HCT116 (cell line): ENCODE measurements around the gene TNFRSF8. TPM values are rescaled to one million over a fixed set of nuclear protein-coding genes. Genes with fewer than 3 reads are reported as not detected.
A peak's percentile ranks its signal among the peaks of the same experiment; 100 is the strongest.

Source experiments
- ATAC-seq: fragments of 200-7000 bp; cut with Tn5 transposase; 2 replicates; pipeline ENCODE4 v1.9.1; 2020; ENCODE audit warnings: mild to moderate bottlenecking, moderate library complexity
- BruUV-seq: library from RNA; stranded (reverse); fragments of 400-500 nt; replicated peaks from 2 replicates; lab custom pipeline; 2021; lab: Mats Ljungman, UMichigan
- CTCF ChIA-PET: fragments of 300-600 bp; sonication (Branson Sonifier 250); formaldehyde crosslinking; loops from one replicate; lab custom pipeline; 2021; ENCODE audit warnings: antibody characterized with exemption; lab: Charles Lee
- POLR2A ChIA-PET: fragments of 300-600, 350-600 bp; sonication (Branson Sonifier 250); formaldehyde crosslinking; loops from one replicate; lab custom pipeline; 2021; ENCODE audit warnings: antibody characterized with exemption; lab: Charles Lee
- RAD21 ChIA-PET, 2 experiments: fragments of 300-600 bp; sonication (Branson Sonifier 250); formaldehyde crosslinking; loops; one replicate each; lab custom pipeline; 2023; ENCODE audit warnings: low total read pairs in 2 of 2; ENCODE audit not compliant: uncharacterized antibody in 2 of 2, unreplicated experiment in 2 of 2, low non-redundant PET in 1 of 2; lab: Charles Lee
- DNase-seq: peaks from one replicate; pipeline ENCODE4 v3.0.0-alpha.2; 2010; ENCODE audit warnings: low read depth, low spot score
- H2AFZ ChIP-seq: fragments of 200-600 bp; shearing (Covaris generic), sonication (generic); 2 replicates; pipeline ENCODE4 v1.6.1; 2017; ENCODE audit warnings: low read depth, mixed run types, mixed read lengths, antibody characterized with exemption, low read length; ENCODE audit not compliant: poor library complexity, severe bottlenecking
- H3K27ac ChIP-seq: 2 replicates; pipeline ENCODE4 v1.5.1; 2012; ENCODE audit warnings: low read depth, low read length
- H3K27me3 ChIP-seq: fragments of 200-600 bp; sonication (generic); 2 replicates; pipeline ENCODE4 v1.6.1; 2016; ENCODE audit warnings: mixed run types, low read length, mixed read lengths; ENCODE audit not compliant: insufficient read depth
- H3K36me3 ChIP-seq, 2 experiments: fragments of 200-500 bp in 1 of 2; fragments of 200-600 bp in 1 of 2; sonication (Bioruptor generic) in 1 of 2; sonication (generic) in 1 of 2; 2 replicates each; pipeline versions ENCODE4 v1.5.1 to v1.6.1; 2014 to 2016; ENCODE audit warnings: low read length in 2 of 2, inconsistent platforms in 1 of 2, mixed read lengths in 1 of 2, mixed run types in 1 of 2; ENCODE audit not compliant: insufficient read depth in 2 of 2, control insufficient read depth in 1 of 2
- H3K4me1 ChIP-seq, 2 experiments: fragments of 200-600 bp in 1 of 2; sonication (generic) in 1 of 2; 2 replicates each; pipeline versions ENCODE4 v1.5.1 to v1.6.1; 2012 to 2017; ENCODE audit warnings: low read length in 2 of 2, inconsistent platforms in 1 of 2, mild to moderate bottlenecking in 1 of 2, mixed read lengths in 1 of 2, mixed run types in 1 of 2, moderate library complexity in 1 of 2; ENCODE audit not compliant: insufficient read depth in 2 of 2, control insufficient read depth in 1 of 2
- H3K4me2 ChIP-seq: fragments of 200-600 bp; sonication (generic); 2 replicates; pipeline ENCODE4 v1.6.1; 2017; ENCODE audit warnings: mixed run types, low read length, mixed read lengths
- H3K4me3 ChIP-seq, 2 experiments: fragments of 200-600 bp in 1 of 2; sonication (generic) in 1 of 2; replicated peaks in 1 of 2; 2 replicates each; pipeline ENCODE4 v1.5.1; 2011 to 2016; ENCODE audit warnings: low read length in 2 of 2, control low read depth in 1 of 2, low read depth in 1 of 2, mild to moderate bottlenecking in 1 of 2, mixed read lengths in 1 of 2, mixed run types in 1 of 2
- H3K79me2 ChIP-seq: fragments of 200-600 bp; sonication (generic); 2 replicates; pipeline ENCODE4 v1.6.1; 2017; ENCODE audit warnings: mild to moderate bottlenecking, mixed run types, low read length, moderate library complexity, mixed read lengths; ENCODE audit not compliant: insufficient read depth
- H3K9ac ChIP-seq: fragments of 200-600 bp; sonication (generic); 2 replicates; pipeline ENCODE4 v1.6.1; 2016; ENCODE audit warnings: low read length, mixed read lengths
- H3K9me2 ChIP-seq: fragments of 200-600 bp; sonication (generic), shearing (Covaris generic); 2 replicates; pipeline ENCODE4 v1.6.1; 2017; ENCODE audit warnings: mixed run types, mild to moderate bottlenecking, moderate library complexity; ENCODE audit not compliant: insufficient read depth
- H3K9me3 ChIP-seq, 2 experiments: fragments of 200-500 bp in 1 of 2; fragments of 200-600 bp in 1 of 2; sonication (Bioruptor generic) in 1 of 2; sonication (generic) in 1 of 2; 2 replicates each; pipeline ENCODE4 v1.6.1; 2014 to 2017; ENCODE audit warnings: low read length in 2 of 2, mixed read lengths in 2 of 2, inconsistent platforms in 1 of 2, low read depth in 1 of 2, mild to moderate bottlenecking in 1 of 2, mixed run types in 1 of 2, moderate library complexity in 1 of 2; ENCODE audit not compliant: control insufficient read depth in 1 of 2, insufficient read depth in 1 of 2
- H4K20me1 ChIP-seq: fragments of 200-600 bp; sonication (generic), shearing (Covaris generic); 2 replicates; pipeline ENCODE4 v1.6.1; 2017; ENCODE audit warnings: mixed run types, mild to moderate bottlenecking, moderate library complexity; ENCODE audit not compliant: insufficient read depth
- CBX3 ChIP-seq: IDR thresholded peaks from 2 replicates; pipeline ENCODE4 v1.6.1; 2012; ENCODE audit warnings: low read depth
- CEBPB ChIP-seq: IDR thresholded peaks from 2 replicates; pipeline ENCODE4 v1.6.1; 2012; ENCODE audit warnings: low read depth
- CTCF ChIP-seq, 3 experiments: fragments of 200-600 bp in 1 of 3; sonication (generic) in 1 of 3; IDR thresholded peaks in 2 of 3; conservative IDR thresholded peaks in 1 of 3; 2 replicates each; pipeline ENCODE4 v1.5.1; 2012 to 2017; ENCODE audit warnings: low read depth in 2 of 3, low read length in 2 of 3, antibody characterized with exemption in 1 of 3, borderline replicate concordance in 1 of 3, control low read depth in 1 of 3, mild to moderate bottlenecking in 1 of 3, mixed read lengths in 1 of 3, mixed run types in 1 of 3, moderate library complexity in 1 of 3; ENCODE audit not compliant: insufficient read depth in 1 of 3
- EGR1 ChIP-seq: IDR thresholded peaks from 2 replicates; pipeline ENCODE4 v1.6.1; 2012; ENCODE audit warnings: low read depth
- FOSL1 ChIP-seq: IDR thresholded peaks from 2 replicates; pipeline ENCODE4 v1.6.1; 2012; ENCODE audit warnings: low read depth
- JUND ChIP-seq: IDR thresholded peaks from 2 replicates; pipeline ENCODE4 v1.6.1; 2012
- POLR2AphosphoS5 ChIP-seq: IDR thresholded peaks from 2 replicates; pipeline ENCODE4 v1.6.1; 2011; ENCODE audit warnings: mild to moderate bottlenecking, low read depth, low read length, moderate library complexity
- TCF7L2 ChIP-seq: IDR thresholded peaks from 2 replicates; pipeline ENCODE4 v1.7.0; 2011; ENCODE audit warnings: borderline replicate concordance, inconsistent platforms; ENCODE audit not compliant: insufficient read depth, insufficient read length; ENCODE audit errors: extremely low read depth
- YY1 ChIP-seq: IDR thresholded peaks from 2 replicates; pipeline ENCODE4 v1.6.1; 2011; ENCODE audit warnings: low read length, low read depth, moderate library complexity, mild to moderate bottlenecking; ENCODE audit not compliant: insufficient replicate concordance; ENCODE audit errors: extremely low read depth
- intact Hi-C: fragments of 100-400 bp; cut with micrococcal nuclease; formaldehyde crosslinking; loops from 2 replicates; pipeline ENCODE4 v1.10.0; 2022
- total RNA-seq: library from RNA; stranded (reverse); gene quantifications from one replicate; pipeline ENCODE4 v1.2.1, GENCODE V29; 2021; ENCODE audit not compliant: unreplicated experiment

TNFRSF8 gene
- total RNA-seq, 1 experiment from 2014 or later = 0.17 TPM

- Histone ChIP-seq H2AFZ (peak overlapping the region; percentile 70), H3K9me2 (no peaks in the 10 kb centered on the region), H3K9me3 (no peaks in the 10 kb centered on the region), H3K4me3 (peak overlapping the region; percentile 6 to 41; a peak in 3 of 4 replicates), H3K79me2 (no peaks in the 10 kb centered on the region), H3K9ac (peak overlapping the region; percentile 51), H3K4me2 (peak overlapping the region; percentile 81), H3K36me3 (no peaks in the 10 kb centered on the region), H3K4me1 (peaks cover 11 to 25% of the 10 kb centered on the region in 2 experiments), H4K20me1 (no peaks in the 10 kb centered on the region), H3K27ac (peak overlapping the region; percentile 37), H3K27me3 (no peaks in the 10 kb centered on the region)
- no TSS peak for BruUV-seq
- TF ChIP-seq POLR2AphosphoS5 (peak; percentile 20; the same call in 1 of the 2 replicates), CBX3 (no peak), TCF7L2 (no peak), FOSL1 (peak; percentile 91), YY1 (no peak), JUND (peak; percentile 87)
- ATAC-seq = peak; percentile 98
- ChIA-PET CTCF (interaction anchor here (1.1 kb wide), 1 partner anchor 16 kb away, joined by 3 read pairs; no protein-coding TSS in a partner anchor), POLR2A (interaction anchor here (1.1 to 1.4 kb wide), 2 partner anchors 142 to 144 kb away, joined by 5 to 6 read pairs; no protein-coding TSS in a partner anchor), RAD21 (interaction anchor here in 1 of 2 experiments (0.7 kb wide), 1 partner anchor 199 kb away, joined by 3 read pairs; no protein-coding TSS in a partner anchor)
- intact Hi-C loops = no loop called here
- peak; percentile 65 for DNase-seq
These were observed 11.0 kb upstream of the TNFRSF8 start for GRCh38 chr1:12052008-12052573.

- ChIA-PET POLR2A (no interaction called here), CTCF (no interaction called here), RAD21 (no interaction called here)
- no peak for TF ChIP-seq CEBPB
- no peak for TF ChIP-seq EGR1
- 0 out of 6 replicates have a peak, but pooled peaks of 2 of the 3 experiments have one; percentile 7 to 11 for TF ChIP-seq CTCF (IDR thresholded peaks at IDR 0.05 in 2 of 3, conservative IDR thresholded peaks at IDR 0.05 in 1 of 3; ENCODE audit: borderline replicate concordance in 1 of 3, insufficient read depth in 1 of 3, low read depth in 2 of 3, low read length in 2 of 3)
- no peak for TF ChIP-seq JUND
- Histone ChIP-seq H4K20me1 (no peaks in the 10 kb centered on the region), H3K36me3 (no peaks in the 10 kb centered on the region), H3K9me2 (no peaks in the 10 kb centered on the region), H3K79me2 (no peaks in the 10 kb centered on the region), H3K27me3 (no peaks in the 10 kb centered on the region), H3K4me2 (no peak overlapping the region), H3K9me3 (no peaks in the 10 kb centered on the region), H3K4me1 (peaks cover 11 to 25% of the 10 kb centered on the region in 2 experiments), H3K27ac (no peak overlapping the region), H3K9ac (no peak overlapping the region), H2AFZ (no peak overlapping the region), H3K4me3 (no peak overlapping the region)
- no TSS peak for BruUV-seq
- intact Hi-C loops = no loop called here
- ATAC-seq = no peak
- no peak for DNase-seq
These were observed 10.0 kb upstream of the TNFRSF8 start for GRCh38 chr1:12052997-12053686.
